A673 (cell line): ENCODE results near the gene ENOX1. TPM values are rescaled to one million over a fixed set of nuclear protein-coding genes. Genes with fewer than 3 reads are reported as not detected.

Experiments used
- BruUV-seq: library from RNA; stranded (reverse); fragments of 400-500 nt; replicated peaks from 2 replicates; lab custom pipeline; 2021; lab: Mats Ljungman, UMichigan
- CTCF ChIA-PET: fragments of 300-600 bp; sonication (Branson Sonifier 250); formaldehyde crosslinking; loops from one replicate; lab custom pipeline; 2022; ENCODE audit warnings: antibody characterized with exemption; lab: Charles Lee
- POLR2A ChIA-PET: fragments of 300-600 bp; sonication (Branson Sonifier 250); formaldehyde crosslinking; loops from one replicate; lab custom pipeline; 2022; ENCODE audit warnings: antibody characterized with exemption; ENCODE audit not compliant: low non-redundant PET; lab: Charles Lee
- DNase-seq: peaks from one replicate; pipeline ENCODE4 v3.0.0-alpha.2; 2015; ENCODE audit warnings: low spot score
- H3K27ac ChIP-seq: fragments of 200-600 bp; sonication (generic); 2 replicates; pipeline ENCODE4 v1.5.1; 2016; ENCODE audit warnings: mixed run types, low read depth, mild to moderate bottlenecking, mixed read lengths, antibody characterized with exemption, low read length; ENCODE audit not compliant: poor library complexity, severe bottlenecking
- H3K27me3 ChIP-seq: fragments of 200-600 bp; sonication (generic); replicated peaks from 2 replicates; pipeline ENCODE4 v1.6.1; 2017; ENCODE audit warnings: mixed run types, low read depth, mild to moderate bottlenecking, mixed read lengths, antibody characterized with exemption, low read length; ENCODE audit not compliant: insufficient read depth, poor library complexity
- H3K36me3 ChIP-seq: fragments of 200-600 bp; sonication (generic); 2 replicates; pipeline ENCODE4 v1.6.1; 2016; ENCODE audit warnings: mixed run types, mild to moderate bottlenecking, mixed read lengths, antibody characterized with exemption, low read length; ENCODE audit not compliant: insufficient read depth, poor library complexity, severe bottlenecking
- H3K4me1 ChIP-seq: fragments of 200-600 bp; sonication (generic); 2 replicates; pipeline ENCODE4 v1.6.1; 2017; ENCODE audit warnings: mixed run types, mild to moderate bottlenecking, mixed read lengths, antibody characterized with exemption, low read length; ENCODE audit not compliant: insufficient read depth, poor library complexity, severe bottlenecking
- H3K4me3 ChIP-seq: fragments of 200-600 bp; sonication (generic); 2 replicates; pipeline ENCODE4 v1.5.1; 2016; ENCODE audit warnings: low read depth, mixed run types, mild to moderate bottlenecking, mixed read lengths, low read length; ENCODE audit not compliant: poor library complexity, severe bottlenecking
- H3K9me3 ChIP-seq: fragments of 200-600 bp; sonication (generic); 2 replicates; pipeline ENCODE4 v1.6.1; 2016; ENCODE audit warnings: mixed run types, low read depth, mild to moderate bottlenecking, mixed read lengths, antibody characterized with exemption, low read length; ENCODE audit not compliant: poor library complexity, severe bottlenecking
- EZH2 ChIP-seq: fragments of 200-600 bp; sonication (generic); IDR thresholded peaks from 2 replicates; pipeline ENCODE4 v1.6.1; 2017; ENCODE audit warnings: borderline replicate concordance, low read depth, mild to moderate bottlenecking, mixed read lengths, antibody characterized with exemption, low read length; ENCODE audit not compliant: poor library complexity, severe bottlenecking
- intact Hi-C: fragments of 100-400 bp; cut with micrococcal nuclease; formaldehyde crosslinking; loops from one replicate; pipeline ENCODE4 v1.10.0; 2022; ENCODE audit not compliant: unreplicated experiment
- total RNA-seq: library from RNA; stranded (reverse); gene quantifications from 2 replicates; pipeline ENCODE4 v1.2.3, GENCODE V29; 2021
- TF ChIP-seq, protein P1 (sequence below): fragments of 300-800, 200-600 bp; sonication (generic); conservative IDR thresholded peaks from 2 replicates; pipeline ENCODE4 v1.5.1; 2017; ENCODE audit warnings: low read depth, mild to moderate bottlenecking, antibody characterized with exemption, low read length, moderate library complexity, mixed read lengths

ENOX1 gene
- total RNA-seq, 1 experiment from 2014 or later = 4.4 TPM

DNA sequence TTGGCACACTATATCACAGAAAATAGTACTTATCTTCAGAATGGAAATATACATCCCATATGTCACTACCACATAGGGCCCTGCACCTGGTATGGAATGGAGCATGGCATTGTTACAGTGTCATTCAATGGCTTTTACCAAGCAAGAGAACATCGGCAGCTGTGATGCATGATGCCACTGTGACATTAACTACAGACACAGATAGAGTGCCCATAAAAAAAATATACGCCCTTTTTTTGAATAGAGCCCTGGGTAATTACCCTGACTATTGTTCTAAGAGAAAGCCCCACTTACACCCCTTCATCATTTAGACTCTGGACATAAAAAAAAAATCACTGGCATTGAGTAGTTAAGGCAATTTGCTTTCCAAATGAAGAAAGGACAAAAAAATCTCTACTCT is 443.1 kb downstream of the ENOX1 start:
- no TSS peak for BruUV-seq
- Histone ChIP-seq H3K36me3 (no peaks in the 10 kb centered on the region), H3K9me3 (no peaks in the 10 kb centered on the region), H3K27me3 (no peaks in the 10 kb centered on the region), H3K27ac (no peak overlapping the region), H3K4me3 (no peak overlapping the region), H3K4me1 (peaks cover 15% of the 10 kb centered on the region)
- CTCF ChIA-PET = no interaction called here
- no peak for DNase-seq
- intact Hi-C loops = no loop called here
- POLR2A ChIA-PET = no interaction called here
- no peak for TF ChIP-seq EZH2
- TF ChIP-seq, protein P1, sequence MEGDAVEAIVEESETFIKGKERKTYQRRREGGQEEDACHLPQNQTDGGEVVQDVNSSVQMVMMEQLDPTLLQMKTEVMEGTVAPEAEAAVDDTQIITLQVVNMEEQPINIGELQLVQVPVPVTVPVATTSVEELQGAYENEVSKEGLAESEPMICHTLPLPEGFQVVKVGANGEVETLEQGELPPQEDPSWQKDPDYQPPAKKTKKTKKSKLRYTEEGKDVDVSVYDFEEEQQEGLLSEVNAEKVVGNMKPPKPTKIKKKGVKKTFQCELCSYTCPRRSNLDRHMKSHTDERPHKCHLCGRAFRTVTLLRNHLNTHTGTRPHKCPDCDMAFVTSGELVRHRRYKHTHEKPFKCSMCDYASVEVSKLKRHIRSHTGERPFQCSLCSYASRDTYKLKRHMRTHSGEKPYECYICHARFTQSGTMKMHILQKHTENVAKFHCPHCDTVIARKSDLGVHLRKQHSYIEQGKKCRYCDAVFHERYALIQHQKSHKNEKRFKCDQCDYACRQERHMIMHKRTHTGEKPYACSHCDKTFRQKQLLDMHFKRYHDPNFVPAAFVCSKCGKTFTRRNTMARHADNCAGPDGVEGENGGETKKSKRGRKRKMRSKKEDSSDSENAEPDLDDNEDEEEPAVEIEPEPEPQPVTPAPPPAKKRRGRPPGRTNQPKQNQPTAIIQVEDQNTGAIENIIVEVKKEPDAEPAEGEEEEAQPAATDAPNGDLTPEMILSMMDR = no peak

DNA sequence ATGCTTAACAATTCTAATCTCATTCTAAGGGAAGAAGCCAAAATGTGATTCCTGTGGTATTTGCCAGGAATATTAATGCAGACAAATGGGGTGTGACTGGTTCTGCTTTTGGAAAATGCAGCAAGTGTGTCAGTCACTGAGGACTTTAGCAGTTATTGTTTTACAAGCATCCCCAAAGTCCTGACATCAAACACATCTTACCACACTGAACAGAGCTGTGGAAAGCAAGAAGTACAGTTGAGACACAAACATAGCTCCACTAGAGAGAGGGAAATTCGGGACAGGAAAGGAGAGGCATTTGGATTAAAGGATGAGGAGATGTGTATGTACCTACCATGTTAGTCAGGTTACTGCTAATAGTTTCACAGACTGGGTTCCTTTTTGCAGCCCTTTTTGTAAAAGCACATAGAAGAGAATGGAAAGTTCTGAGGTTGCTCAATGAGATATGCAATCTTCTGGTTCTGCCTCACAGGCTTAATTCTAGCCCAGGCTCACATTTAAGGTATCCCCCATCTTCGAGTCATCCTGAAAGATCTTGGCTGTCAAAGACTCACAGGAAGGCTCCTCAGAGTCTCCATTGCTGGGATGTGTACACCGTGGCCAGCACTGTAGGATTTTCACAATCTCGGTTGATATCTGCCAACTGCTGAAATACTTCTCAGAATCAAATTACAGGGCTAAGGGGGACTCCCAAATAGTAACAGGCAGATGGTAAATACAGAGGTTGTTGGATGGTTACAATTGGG is 446.8 kb downstream of the ENOX1 start:
- DNase-seq = no peak
- no peaks in the 10 kb centered on the region for H3K27me3 ChIP-seq
- POLR2A ChIA-PET = no interaction called here
- no peaks in the 10 kb centered on the region for H3K36me3 ChIP-seq
- TF ChIP-seq EZH2 = no peak
- TF ChIP-seq, protein P1 = no peak
- no peak overlapping the region for H3K4me3 ChIP-seq
- H3K4me1 ChIP-seq = no peaks in the 10 kb centered on the region
- no peak overlapping the region for H3K27ac ChIP-seq
- CTCF ChIA-PET = no interaction called here
- no peaks in the 10 kb centered on the region for H3K9me3 ChIP-seq
- no TSS peak for BruUV-seq
- intact Hi-C loops = no loop called here

DNA sequence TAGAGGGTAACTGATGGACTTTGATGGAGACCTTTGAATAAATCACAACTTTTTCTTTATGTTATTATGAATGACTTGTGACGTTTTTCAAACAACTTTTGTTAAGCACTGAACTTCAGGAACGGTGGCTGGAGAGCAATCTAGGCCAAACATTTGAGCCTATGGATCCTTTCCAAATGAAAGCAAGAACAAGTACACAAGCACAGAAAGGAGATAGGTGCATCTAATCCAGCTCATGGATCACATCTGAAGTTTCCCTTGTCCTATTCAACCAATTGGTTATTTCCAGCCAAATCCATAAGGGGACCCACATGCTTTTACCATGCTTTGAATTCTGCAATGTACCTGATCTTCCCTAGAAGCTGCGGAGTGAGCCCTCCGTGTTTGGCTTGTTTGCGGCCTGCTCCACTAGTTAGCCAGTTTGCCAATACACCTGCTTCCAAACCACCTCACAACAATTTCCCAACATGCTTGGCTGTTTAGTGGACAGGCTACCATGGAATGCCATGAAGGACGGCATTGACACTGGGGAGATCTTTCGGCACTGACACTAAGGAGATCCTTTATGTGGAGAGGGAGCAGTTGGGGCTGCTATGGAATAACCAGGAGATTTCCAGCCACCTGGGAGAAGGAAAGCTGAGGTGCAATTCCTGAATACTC is 447.5 kb downstream of the ENOX1 start:
- CTCF ChIA-PET = no interaction called here
- POLR2A ChIA-PET = no interaction called here
- no peaks in the 10 kb centered on the region for H3K9me3 ChIP-seq
- BruUV-seq = no TSS peak
- no peak overlapping the region for H3K4me3 ChIP-seq
- no peak for DNase-seq
- no peak overlapping the region for H3K27ac ChIP-seq
- no peaks in the 10 kb centered on the region for H3K27me3 ChIP-seq
- TF ChIP-seq, protein P1 = no peak
- TF ChIP-seq EZH2 = no peak
- intact Hi-C loops = no loop called here
- H3K4me1 ChIP-seq = no peaks in the 10 kb centered on the region
- H3K36me3 ChIP-seq = no peaks in the 10 kb centered on the region
